DLD1 (cell line): ENCODE results near the gene KRTAP5-6.

Experiments
- in situ Hi-C: cut with HindIII; loops from 2 replicates; pipeline ENCODE4 v1.10.0; 2017; ENCODE audit warnings: low sequenced_read_pairs

KRTAP5-6 gene

DNA sequence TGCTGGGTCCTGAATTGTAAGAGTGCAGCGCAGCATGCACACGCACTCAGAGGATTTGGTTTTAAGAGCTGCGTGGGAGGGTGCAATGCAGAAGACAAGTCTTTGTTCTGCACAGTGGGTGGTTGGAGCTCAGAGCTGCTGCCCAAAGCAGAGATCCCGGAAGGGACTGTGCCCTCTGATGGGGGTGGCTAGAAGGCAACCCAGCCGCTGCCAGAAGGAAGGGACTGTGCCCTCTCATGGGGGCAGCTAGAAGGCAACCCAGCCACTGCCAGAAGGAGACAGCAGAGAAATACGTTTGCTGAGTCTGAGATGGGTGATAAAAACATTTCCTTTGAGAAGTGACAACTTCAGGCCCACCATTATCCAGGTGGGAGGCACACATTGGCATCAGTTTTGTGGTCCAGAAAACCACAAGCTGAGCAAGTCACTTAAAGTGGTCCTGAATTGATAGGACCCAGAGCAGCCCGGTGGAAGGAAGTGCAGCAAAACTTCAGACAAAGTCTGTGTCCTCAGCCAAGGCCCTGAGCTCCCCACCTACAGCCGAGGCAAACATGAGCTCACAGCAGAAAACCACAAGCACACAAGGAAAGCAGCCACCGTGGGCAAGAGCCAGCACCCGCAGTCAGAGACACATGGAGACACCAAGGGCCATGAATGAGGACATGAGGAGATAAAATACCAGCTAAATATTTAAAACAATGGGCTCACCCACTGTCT is 4.3 kb downstream of the KRTAP5-6 start:
- in situ Hi-C loops: loop anchor here (10.0 kb wide), 1 partner anchor 114 kb away; no protein-coding TSS in a partner anchor

DNA sequence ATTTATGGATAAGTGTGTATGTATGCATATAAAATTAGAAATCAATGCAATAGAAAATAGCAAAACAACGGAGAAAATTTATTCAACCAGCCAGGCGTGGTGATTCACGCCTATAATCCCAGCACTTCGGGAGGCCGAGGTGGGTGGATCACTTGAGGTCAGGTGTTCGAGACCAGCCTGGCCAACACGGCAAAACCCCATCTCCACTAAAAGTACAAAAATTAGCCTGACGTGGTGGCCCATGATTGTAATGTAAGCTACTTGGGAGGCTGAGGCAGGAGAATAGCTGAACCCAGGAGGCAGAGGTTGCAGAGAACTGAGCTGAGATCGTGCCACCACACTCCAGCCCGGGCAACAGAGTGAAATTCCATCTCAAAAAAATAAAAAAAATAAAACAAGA is 5.5 kb downstream of the KRTAP5-6 start:
- in situ Hi-C loops: loop anchor here (10.0 kb wide), 1 partner anchor 112 kb away; no protein-coding TSS in a partner anchor

DNA sequence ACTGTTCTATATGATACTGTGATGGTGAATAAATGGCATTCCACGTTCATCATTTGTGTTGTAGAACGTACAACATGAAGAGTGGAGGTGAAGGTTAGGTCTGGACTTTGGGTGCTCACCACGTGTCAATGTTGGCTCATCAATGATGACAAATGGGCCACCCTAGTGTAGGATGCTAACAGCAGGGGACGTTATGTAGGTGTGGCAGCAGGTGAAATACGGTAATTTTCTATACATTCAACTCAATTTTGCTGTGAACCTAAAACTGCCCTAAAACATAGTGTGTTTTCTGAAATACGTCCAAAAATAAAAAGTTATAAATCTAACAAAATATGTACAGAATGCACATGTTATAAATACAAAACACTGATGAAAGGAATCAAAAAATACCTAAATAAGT is 6.2 kb downstream of the KRTAP5-6 start:
- in situ Hi-C loops: loop anchor here (10.0 kb wide), 1 partner anchor 112 kb away; no protein-coding TSS in a partner anchor

DNA sequence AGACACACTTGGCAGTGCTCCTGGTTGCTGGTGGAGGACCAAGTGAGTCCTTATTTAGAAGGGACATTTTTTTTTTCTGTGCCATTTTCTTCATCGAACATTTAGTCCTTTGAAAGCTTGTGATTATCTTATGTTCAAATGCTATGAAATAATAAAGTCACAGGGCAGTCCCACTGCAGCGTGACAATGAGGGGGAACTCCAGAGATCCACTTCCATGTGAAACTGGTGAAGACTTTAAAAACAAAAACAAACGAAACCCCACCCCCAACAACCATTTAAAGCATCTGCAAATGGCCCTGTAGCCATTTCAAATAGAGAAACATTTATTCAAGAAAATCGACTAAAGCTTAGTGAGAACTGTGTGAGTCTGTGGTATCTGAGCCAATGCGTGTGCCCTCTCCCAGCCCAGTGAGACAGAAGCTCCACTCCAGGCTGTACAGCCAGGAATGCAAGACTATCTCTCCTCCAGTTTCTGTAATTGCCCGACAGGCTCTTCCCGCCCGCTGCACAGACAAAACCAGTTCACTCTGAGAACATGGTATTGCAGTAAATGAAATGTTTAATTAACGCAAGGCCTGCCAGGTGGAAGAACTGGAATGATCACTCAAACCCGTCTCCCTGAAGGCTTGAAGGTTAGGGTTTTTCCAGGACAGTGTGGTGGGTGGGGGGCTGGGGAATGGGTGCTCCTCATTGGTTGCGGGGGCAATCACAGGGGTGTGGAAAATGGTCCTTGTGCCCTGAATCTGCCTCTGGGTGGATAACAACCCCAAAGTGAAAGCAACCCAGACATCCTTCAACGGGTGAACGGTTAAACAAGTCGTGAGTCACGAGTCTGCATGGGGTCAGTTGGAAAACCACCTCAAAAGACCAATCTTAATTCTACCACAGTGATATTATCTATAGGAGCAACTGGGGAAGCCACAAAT is 8.4 kb downstream of the KRTAP5-6 start:
- in situ Hi-C loops: loop anchor here (10.0 kb wide), 1 partner anchor 109 kb away; no protein-coding TSS in a partner anchor

DNA sequence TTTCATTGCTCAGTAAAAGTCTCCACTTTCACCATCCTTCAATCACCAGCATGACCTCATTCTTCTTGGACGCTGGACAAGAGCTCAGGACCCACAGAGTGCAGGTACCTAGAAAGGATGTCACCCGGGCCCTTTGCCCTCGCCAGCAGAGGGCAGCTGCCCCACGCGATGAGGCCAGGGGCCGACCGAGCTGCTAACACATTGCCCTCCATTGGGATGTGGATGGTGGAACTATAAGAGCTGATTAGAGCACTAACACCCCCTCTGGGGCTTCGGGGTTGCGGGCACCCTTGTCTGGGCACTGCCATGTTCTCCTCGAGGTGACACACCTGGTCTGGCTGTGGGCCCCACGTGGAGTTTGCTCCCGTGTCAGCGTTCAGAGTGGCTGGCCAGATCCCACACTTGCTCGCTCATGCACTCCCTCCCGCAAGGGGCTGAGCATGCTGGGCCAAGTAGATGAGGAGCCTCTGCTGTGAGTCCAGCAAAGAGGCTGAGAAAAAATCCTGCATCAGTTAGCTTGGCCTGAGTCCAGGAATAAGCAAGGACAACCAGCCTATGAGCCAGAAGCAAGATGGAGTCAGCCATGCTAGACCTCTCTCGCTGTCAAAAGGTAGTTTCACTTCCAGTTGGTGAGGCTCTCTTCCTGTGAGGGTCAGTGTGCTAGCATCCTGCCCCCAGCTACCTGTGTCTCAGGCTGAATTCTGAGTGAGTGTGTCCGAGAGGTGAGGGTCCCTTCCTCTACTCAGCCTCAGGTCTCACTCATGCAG is 9.8 kb downstream of the KRTAP5-6 start:
- in situ Hi-C loops: loop anchor here (10.0 kb wide), 1 partner anchor 108 kb away; no protein-coding TSS in a partner anchor

DNA sequence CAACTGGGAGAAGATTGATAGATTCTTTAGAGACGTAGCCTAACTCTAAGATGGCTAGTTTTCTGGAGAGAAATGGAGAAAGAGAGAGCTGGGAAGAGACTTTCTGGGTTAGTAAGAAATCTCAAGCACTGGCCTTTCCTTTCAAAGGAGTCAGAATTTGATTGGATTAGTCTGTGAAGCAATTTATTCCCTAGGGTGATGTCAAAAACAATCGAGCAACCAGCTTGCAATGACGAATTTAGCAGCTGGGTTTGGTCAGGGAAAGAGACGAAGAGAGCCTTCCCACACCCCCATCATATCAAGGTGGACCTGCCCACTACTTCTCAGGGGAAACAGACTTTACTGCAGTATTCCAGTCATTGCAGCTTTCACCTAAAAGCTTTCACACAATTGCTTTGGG is 10.8 kb downstream of the KRTAP5-6 start:
- in situ Hi-C loops: loop anchor here (10.0 kb wide), 1 partner anchor 107 kb away; no protein-coding TSS in a partner anchor

DNA sequence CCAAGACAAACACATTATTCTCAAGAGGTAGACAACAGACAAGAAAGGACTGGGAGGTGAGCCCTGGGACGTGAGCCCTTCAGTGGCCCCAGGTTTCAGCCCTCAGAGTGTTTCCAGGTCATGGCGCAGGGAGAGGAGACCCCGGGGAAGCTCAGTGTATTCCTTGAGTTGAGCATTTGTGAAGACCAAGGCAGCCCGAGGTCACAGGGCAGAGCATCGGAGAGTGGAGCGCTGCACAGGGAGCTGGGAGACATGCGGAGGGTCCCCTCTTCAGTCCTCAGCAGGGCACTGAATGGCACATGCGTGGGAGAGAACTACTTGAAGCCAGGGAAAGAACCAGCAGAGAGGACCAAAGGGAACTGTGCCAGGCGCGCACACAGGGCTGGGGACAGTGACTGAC is 11.7 kb downstream of the KRTAP5-6 start:
- in situ Hi-C loops: loop anchor here (10.0 kb wide), 1 partner anchor 106 kb away; no protein-coding TSS in a partner anchor

DNA sequence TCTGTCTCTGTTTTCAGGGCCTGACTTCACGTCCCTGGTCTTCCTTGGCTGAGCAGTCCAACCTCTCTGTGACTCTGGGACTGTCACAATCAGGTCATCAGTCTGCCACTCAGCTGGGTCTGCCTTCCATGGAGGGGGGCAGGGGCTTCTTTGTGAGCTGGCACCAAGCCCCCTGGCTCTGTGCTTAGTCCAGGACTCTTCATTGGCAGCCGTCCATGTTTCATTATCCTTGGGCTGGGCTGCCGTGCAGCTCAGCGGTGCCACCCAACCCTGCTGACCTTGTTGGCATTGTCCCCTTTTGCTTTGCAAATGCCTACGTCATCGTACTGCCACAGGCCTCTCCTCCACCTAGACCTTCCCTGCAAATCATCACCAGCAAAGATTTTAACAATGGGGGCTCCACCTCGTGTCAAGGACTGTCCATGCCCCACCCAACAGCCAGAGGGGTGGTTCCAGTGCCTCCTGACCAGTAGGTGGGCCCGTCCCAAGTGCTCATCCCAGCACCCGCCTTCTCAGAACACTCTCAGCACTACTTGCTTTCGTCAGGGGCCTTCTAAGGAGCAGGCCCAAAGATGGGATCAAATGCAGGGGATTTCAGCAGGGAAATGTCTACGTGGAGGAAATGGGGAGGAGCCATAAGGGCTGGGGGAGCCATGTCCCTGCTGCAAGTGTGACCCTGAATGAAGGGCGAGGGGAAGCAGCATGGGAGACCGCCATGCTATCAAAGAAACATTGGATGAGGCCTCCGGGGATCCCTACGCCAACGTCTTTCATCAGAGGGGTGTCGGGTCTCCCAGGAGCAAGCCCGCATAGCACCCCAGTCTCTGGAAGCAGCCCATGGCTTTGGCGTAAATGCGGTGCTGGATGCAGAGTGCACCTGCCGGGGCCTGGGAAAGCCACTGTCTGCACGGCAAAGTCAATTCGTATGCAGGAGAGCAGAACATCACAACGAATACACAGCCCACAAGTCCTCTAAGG is 18.2 kb downstream of the KRTAP5-6 start:
- in situ Hi-C loops: no loop called here

DNA sequence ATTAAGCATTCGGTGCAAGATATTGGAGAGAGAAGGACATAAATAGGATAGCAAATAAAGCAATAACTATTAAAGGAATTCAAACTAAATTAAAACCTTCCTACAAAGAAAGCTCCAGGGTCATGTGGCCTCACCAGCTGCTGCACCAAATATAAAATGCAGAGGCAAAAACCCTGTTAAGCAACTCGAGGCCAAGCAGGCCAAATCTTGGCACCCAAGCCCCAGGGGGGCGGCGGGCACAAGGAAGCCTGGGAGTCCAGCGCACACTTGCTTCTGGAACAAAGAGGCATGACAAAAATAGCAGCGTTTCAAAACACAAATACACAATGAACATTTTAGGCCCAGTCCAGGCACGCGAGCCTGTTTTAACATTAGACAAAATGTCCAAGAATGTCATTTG is 20.8 kb downstream of the KRTAP5-6 start:
- in situ Hi-C loops: no loop called here

DNA sequence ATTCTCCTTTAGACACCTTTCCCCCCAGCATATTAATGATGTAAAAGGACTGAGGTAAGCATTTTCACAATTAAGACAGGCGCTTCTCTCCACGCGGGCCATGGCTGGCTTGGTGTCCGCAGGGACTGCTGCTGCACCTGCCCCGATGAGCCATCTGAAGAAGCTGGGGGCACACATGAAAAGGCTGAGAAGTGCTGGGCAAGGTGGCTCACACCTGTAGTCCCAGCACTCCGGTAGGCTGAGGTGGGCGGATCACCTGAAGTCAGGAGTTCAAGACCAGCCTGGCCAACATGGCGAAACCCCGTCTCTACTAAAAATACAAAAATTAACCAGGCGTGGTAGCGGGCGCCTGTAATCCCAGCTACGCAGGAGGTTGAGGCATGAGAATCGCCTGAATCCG is 21.3 kb downstream of the KRTAP5-6 start:
- in situ Hi-C loops: no loop called here

DNA sequence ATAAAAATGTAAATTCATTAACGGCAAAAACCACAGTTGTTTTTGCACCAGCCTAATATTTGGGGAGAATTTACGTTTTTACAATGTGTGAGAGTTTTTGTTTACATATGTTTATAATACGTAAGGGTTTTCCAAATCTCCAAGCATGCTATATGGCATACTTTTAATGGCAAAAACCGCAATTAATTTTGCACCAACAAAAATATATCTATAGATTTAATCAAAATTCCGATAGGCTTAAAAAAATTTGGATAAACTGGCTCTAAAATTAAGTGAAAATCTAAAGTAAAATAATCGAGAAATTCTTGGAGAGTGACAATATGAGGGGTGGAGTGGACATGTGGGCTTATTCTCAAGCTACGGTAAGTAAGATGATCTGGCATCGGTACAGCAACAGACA is 22.8 kb downstream of the KRTAP5-6 start:
- in situ Hi-C loops: no loop called here

DNA sequence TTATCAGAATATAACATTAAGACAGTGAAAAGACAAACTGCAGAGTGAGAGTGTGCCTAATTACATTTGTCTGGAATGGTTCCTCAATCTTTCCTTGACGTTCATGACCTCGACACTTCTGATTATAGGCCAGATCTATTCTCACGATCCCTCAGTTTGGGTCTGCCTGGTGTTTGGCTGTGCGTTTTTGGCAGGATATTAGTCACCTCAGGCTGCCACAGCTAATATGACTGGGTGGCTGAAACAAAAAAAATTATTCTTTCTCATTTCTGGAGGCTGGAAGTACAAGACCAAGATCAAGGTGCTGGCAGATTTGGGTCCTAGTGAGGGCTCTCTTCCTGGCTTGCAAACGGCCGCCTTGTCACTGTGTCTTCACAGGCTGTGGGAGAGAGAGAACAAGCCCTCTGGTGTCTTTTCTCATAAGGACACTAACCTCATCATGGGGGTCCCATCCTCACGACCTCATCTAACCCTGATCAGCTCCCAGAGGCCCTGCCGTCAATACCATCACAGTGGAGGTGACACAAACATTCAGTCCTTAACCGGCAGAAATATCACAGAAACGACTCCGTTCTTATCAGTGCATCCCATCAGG is 30.2 kb downstream of the KRTAP5-6 start:
- in situ Hi-C loops: no loop called here

DNA sequence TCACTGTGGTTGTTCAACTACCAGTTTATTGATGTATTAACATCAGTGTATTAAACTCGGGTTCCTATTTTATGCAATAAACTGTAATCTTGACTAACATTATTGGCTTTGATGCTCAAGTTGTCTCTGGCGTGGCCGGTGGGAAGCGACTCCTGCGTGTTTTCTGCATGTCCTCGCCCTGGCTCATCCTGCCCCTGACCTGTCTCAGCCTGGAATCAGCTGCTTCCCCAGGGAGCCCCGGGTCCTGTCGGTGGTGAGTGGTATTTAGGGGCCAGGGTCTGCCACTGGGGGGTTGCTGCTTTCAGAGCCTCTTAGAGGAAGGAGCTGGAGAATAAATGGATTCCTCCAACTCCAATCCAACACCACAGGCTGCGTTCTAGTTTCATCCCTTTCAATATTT is 30.9 kb downstream of the KRTAP5-6 start:
- in situ Hi-C loops: no loop called here

DNA sequence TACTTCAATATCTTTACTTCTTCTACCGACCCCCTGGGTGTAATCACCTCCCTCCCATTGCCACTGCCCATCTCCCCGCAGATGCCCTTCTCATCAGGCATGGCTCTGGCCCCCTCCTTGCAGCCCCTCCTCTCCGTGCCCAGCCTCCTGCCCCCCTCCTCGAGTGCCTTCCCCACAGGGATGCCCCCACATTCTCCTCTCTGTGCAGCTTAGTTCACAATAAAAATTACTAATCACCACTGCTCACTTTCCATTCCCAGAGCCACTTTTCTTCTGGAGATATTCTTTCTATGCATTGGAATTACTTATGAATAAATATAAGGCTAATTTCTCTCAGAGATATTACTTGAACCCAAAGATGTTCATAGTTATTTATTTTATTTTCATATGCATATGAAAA is 31.3 kb downstream of the KRTAP5-6 start:
- in situ Hi-C loops: no loop called here

DNA sequence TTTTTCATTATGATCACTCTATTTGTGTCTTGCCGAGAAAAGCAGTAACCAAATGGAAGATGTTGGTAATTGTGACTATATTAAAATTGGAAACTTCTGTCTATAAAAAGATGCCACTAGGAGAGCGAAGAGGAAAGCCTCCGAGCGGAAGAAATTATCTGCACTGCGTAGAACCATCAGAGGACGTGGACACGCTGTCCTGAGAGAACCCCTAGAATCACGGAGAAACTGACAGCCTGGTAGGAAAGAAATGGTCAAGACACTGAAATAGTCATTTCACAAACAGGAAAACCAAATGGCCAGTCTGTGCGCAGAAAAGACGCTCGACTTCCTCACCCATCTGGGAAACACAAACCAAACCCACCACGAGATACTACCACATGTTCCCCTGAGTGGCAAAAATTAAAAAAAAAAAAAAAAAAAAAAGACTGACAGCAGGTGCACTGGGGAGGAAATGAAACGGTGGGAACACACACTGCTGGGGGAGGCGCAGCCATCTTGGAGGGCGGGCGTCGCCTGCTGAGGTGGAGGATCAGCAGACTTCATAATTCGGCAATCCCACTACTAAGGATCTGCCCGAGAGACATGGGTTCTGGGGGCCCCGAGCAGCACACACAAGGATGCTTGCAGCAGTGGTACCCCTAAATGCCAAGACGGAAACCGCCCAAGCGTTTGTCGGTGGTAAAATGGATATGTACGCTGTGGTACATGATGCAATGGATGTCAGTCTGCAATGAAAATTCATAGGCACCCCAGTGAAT is 32.1 kb downstream of the KRTAP5-6 start:
- in situ Hi-C loops: no loop called here

DNA sequence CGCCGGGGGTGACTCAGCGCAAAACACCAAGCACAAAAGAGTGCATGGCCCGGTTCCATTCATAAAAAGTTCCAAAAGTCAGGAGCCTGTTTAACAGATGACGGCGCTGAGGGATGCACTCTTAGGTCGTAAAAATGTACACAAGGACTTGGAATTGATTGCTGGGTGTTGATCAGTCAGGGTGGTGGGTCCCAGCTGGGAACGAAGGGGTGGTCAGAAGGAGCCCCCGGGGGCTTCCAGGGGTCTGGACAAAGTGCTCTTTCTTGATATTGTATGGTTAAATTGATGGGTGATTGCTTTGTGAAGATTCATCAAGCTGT is 32.7 kb downstream of the KRTAP5-6 start:
- in situ Hi-C loops: no loop called here

DNA sequence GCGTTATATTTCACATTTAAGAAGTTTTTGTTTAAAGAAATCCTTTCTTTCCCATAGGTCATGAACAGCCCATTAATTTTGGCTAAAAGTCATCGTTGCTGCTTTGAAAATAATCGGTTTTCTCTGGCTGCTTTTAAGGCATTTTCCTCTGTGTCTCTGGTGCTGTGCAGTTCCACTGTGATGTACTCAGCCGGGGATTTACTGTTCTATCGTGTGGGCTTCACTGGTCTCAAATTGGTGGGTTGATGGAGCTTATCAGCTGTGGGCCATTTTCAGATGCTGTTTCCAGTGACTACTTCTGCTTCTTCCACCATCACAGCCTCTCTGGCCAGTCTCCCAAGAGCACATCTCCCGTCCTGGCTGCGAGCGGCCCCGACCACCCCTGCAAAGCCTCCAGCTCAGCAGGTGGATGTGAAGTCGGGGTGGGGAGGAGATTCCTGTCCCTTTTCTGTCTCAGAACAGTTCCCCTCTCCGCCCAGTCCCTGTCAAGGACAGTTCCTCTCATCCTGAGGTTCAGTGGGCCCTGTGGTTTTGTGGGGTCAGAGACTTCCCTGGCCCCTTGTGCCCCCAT is 33.1 kb downstream of the KRTAP5-6 start:
- in situ Hi-C loops: no loop called here

DNA sequence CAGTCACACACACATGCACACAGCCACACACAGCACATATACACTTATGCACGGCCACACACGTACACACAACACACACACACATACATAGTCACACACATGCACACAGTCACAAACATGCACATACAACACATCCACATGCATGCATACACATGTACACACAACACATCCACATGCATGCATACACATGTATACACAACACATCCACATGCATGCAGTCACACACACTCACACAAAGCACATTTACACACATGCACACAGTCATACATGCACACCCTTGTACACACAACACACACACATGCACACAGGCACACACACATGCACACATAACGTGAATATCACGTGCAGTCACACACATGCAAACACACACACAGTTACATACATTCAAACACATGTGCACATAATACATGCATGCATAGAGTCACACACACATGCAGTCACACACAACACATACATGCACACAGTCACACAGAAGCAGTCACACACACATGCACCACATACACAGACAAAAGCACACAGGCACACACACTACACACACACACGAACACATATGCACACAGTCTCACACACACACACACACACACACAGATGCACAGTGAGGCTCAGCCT is 34.6 kb downstream of the KRTAP5-6 start:
- in situ Hi-C loops: no loop called here
